NOMO-1 (cell line): ENCODE data around the gene LIPG.

ENCODE experiments used
- DNase-seq, 2 experiments: peaks; one replicate each; lab custom pipeline; 2025; ENCODE audit not compliant: unreplicated experiment in 2 of 2; lab: John Stamatoyannopoulos, UW

LIPG gene

GRCh38 chr18:49630246-49630699 is 68.4 kb downstream of the LIPG start:
- DNase-seq, result peak in 1 of 2 experiments; percentile 23

- DNase-seq, result no peak
Observed at GRCh38 chr18:49631146-49631866, 69.4 kb downstream of the LIPG start.

- no peak for DNase-seq
Observed at GRCh38 chr18:49632588-49632987, 70.7 kb downstream of the LIPG start.

- DNase-seq, result no peak
Observed at GRCh38 chr18:49638209-49638785, 76.4 kb downstream of the LIPG start.

GRCh38 chr18:49638891-49639557 is 77.2 kb downstream of the LIPG start:
- no peak for DNase-seq

GRCh38 chr18:49639643-49640391 is 78.0 kb downstream of the LIPG start:
- no peak for DNase-seq

- DNase-seq, result no peak
Observed at GRCh38 chr18:49640741-49641140, 78.9 kb downstream of the LIPG start.

GRCh38 chr18:49645196-49645595 is 83.3 kb downstream of the LIPG start:
- DNase-seq, result no peak

GRCh38 chr18:49645841-49646351 is 84.0 kb downstream of the LIPG start:
- DNase-seq, result no peak

- DNase-seq, result no peak
Observed at GRCh38 chr18:49646873-49647272, 85.0 kb downstream of the LIPG start.

- peak; percentile 33 to 41 for DNase-seq
Observed at GRCh38 chr18:49647496-49648168, 85.8 kb downstream of the LIPG start.

- no peak for DNase-seq
Observed at GRCh38 chr18:49648326-49648725, 86.5 kb downstream of the LIPG start.
